ENCODE results near the gene CHRNA9. TPM values are rescaled to one million over a fixed set of nuclear protein-coding genes. Genes with fewer than 3 reads are reported as not detected.
A peak's percentile ranks its signal among the peaks of the same experiment; 100 is the strongest.

CHRNA9 gene
- total RNA-seq, 1 experiment from 2014 or later: 1.2 TPM

DNA sequence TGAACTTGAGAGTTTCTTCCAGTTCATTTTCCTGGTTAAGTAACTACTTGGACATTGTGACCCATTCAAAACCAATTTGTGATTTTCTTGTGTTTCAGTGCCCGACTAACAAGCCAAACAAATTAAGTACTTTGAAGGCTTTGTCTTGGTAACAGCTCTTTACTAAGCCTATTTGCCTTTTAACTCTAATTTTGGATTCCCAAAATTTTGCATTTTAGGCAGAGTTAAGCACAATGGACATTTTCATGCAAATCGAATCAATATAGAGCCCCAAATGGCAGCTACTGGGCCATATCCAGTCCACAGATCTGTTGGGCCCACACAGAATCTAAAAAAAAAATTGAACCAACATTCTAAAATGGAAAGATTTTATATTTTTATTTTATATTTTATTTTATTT lies 31.4 kb upstream of the CHRNA9 start (continued):
- no peak for TF ChIP-seq FOXJ3 (CRISPR knock-in tag; IDR thresholded peaks at IDR 0.05; ENCODE audit: borderline replicate concordance)
- no peak for TF ChIP-seq NFATC4 (CRISPR knock-in tag; IDR thresholded peaks at IDR 0.05)
- TF ChIP-seq ZNF317 (CRISPR knock-in tag; IDR thresholded peaks at IDR 0.05; ENCODE audit: borderline replicate concordance, low read depth): no peak
- no peak for TF ChIP-seq ZNF138 (CRISPR knock-in tag; conservative IDR thresholded peaks at IDR 0.05)
- TF ChIP-seq, protein P1, sequence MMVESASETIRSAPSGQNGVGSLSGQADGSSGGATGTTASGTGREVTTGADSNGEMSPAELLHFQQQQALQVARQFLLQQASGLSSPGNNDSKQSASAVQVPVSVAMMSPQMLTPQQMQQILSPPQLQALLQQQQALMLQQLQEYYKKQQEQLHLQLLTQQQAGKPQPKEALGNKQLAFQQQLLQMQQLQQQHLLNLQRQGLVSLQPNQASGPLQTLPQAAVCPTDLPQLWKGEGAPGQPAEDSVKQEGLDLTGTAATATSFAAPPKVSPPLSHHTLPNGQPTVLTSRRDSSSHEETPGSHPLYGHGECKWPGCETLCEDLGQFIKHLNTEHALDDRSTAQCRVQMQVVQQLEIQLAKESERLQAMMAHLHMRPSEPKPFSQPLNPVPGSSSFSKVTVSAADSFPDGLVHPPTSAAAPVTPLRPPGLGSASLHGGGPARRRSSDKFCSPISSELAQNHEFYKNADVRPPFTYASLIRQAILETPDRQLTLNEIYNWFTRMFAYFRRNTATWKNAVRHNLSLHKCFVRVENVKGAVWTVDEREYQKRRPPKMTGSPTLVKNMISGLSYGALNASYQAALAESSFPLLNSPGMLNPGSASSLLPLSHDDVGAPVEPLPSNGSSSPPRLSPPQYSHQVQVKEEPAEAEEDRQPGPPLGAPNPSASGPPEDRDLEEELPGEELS (CRISPR knock-in tag; IDR thresholded peaks at IDR 0.05): no peak
- no peak for TF ChIP-seq SOX15 (CRISPR knock-in tag; IDR thresholded peaks at IDR 0.05)
- TF ChIP-seq ETV6 (CRISPR knock-in tag; IDR thresholded peaks at IDR 0.05): no peak
- no peak for TF ChIP-seq FOXK1 (CRISPR knock-in tag; IDR thresholded peaks at IDR 0.05)

DNA sequence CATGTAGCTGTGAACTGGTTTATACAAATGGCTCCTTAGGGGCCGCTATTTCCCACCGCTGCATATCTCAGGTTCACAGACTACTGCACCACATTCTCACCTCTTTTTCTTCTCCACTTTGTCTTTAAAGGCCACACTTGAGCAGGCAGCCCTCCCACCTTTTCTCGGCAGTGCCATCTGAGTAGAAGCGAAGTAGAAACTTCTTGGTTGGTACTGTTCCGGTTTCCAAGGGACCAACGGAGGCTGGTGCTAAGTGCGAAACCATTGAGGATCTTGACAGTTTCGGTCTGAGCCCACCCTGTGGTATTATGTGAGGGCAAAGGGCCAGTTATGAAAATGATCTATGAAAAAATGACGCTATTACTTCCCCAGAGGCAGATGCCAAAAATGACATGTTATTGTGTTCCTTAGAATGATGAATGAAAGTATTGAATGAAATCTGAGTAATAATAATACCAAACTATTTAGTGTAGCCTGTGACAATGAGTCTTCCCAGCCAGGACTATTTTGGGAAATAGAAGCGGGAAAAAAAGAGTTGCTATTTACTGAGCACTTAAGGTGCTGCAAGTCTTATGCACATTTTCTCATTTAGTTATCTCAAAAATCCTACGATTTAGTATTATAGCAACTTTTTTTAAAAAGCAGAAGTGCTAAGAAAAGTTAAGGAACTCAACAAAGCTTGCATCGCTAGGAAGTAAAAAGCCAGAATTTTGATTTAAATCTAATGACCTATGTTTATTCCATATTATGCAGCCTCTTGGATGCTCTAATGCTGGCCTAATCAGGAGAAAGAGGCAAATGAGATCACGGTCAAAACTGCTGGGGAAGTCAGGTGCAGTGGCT lies 29.6 kb upstream of the CHRNA9 start:
- Mint-ChIP-seq H3K27me3 (ENCODE audit: low read depth) (peaks cover 6% of the 10 kb centered on the region; the same call in 1 of the 2 replicates), H3K9me3 (peaks cover 17% of the 10 kb centered on the region), H3K36me3 (peaks cover 11% of the 10 kb centered on the region), H3K27ac (peak overlapping the region; percentile 50; the same call in 1 of the 2 replicates), H3K4me1 (peaks cover 46% of the 10 kb centered on the region), H3K4me3 (no peak overlapping the region)
- no peak for DNase-seq (ENCODE audit: low spot score)
- ChIA-PET POLR2A (no interaction called here), CTCF (interaction anchor here (0.6 to 5.1 kb wide), 3 partner anchors 11 to 20 kb away, joined by 3 to 32 read pairs (median 4); no protein-coding TSS in a partner anchor)
- no peak for ATAC-seq
- TF ChIP-seq FOXK1 (CRISPR knock-in tag; IDR thresholded peaks at IDR 0.05): no peak
- TF ChIP-seq, protein P2, sequence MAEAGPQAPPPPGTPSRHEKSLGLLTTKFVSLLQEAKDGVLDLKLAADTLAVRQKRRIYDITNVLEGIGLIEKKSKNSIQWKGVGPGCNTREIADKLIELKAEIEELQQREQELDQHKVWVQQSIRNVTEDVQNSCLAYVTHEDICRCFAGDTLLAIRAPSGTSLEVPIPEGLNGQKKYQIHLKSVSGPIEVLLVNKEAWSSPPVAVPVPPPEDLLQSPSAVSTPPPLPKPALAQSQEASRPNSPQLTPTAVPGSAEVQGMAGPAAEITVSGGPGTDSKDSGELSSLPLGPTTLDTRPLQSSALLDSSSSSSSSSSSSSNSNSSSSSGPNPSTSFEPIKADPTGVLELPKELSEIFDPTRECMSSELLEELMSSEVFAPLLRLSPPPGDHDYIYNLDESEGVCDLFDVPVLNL (CRISPR knock-in tag; IDR thresholded peaks at IDR 0.05; ENCODE audit: borderline replicate concordance, low read depth): no peak
- TF ChIP-seq, protein P3, sequence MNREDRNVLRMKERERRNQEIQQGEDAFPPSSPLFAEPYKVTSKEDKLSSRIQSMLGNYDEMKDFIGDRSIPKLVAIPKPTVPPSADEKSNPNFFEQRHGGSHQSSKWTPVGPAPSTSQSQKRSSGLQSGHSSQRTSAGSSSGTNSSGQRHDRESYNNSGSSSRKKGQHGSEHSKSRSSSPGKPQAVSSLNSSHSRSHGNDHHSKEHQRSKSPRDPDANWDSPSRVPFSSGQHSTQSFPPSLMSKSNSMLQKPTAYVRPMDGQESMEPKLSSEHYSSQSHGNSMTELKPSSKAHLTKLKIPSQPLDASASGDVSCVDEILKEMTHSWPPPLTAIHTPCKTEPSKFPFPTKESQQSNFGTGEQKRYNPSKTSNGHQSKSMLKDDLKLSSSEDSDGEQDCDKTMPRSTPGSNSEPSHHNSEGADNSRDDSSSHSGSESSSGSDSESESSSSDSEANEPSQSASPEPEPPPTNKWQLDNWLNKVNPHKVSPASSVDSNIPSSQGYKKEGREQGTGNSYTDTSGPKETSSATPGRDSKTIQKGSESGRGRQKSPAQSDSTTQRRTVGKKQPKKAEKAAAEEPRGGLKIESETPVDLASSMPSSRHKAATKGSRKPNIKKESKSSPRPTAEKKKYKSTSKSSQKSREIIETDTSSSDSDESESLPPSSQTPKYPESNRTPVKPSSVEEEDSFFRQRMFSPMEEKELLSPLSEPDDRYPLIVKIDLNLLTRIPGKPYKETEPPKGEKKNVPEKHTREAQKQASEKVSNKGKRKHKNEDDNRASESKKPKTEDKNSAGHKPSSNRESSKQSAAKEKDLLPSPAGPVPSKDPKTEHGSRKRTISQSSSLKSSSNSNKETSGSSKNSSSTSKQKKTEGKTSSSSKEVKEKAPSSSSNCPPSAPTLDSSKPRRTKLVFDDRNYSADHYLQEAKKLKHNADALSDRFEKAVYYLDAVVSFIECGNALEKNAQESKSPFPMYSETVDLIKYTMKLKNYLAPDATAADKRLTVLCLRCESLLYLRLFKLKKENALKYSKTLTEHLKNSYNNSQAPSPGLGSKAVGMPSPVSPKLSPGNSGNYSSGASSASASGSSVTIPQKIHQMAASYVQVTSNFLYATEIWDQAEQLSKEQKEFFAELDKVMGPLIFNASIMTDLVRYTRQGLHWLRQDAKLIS (CRISPR knock-in tag; IDR thresholded peaks at IDR 0.05; ENCODE audit: borderline replicate concordance): no peak
- no peak for TF ChIP-seq ZNF219 (CRISPR knock-in tag; IDR thresholded peaks at IDR 0.05; ENCODE audit: borderline replicate concordance)
- TF ChIP-seq NFYB (CRISPR knock-in tag; conservative IDR thresholded peaks at IDR 0.05; ENCODE audit: low read depth): no peak
- TF ChIP-seq, protein P4, sequence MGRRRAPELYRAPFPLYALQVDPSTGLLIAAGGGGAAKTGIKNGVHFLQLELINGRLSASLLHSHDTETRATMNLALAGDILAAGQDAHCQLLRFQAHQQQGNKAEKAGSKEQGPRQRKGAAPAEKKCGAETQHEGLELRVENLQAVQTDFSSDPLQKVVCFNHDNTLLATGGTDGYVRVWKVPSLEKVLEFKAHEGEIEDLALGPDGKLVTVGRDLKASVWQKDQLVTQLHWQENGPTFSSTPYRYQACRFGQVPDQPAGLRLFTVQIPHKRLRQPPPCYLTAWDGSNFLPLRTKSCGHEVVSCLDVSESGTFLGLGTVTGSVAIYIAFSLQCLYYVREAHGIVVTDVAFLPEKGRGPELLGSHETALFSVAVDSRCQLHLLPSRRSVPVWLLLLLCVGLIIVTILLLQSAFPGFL (CRISPR knock-in tag; IDR thresholded peaks at IDR 0.05; ENCODE audit: borderline replicate concordance): no peak
- TF ChIP-seq, protein P5, sequence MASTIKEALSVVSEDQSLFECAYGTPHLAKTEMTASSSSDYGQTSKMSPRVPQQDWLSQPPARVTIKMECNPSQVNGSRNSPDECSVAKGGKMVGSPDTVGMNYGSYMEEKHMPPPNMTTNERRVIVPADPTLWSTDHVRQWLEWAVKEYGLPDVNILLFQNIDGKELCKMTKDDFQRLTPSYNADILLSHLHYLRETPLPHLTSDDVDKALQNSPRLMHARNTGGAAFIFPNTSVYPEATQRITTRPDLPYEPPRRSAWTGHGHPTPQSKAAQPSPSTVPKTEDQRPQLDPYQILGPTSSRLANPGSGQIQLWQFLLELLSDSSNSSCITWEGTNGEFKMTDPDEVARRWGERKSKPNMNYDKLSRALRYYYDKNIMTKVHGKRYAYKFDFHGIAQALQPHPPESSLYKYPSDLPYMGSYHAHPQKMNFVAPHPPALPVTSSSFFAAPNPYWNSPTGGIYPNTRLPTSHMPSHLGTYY (CRISPR knock-in tag; IDR thresholded peaks at IDR 0.05): no peak
- TF ChIP-seq ZNF671 (CRISPR knock-in tag; IDR thresholded peaks at IDR 0.05): no peak
- TF ChIP-seq TCF7 (CRISPR knock-in tag; IDR thresholded peaks at IDR 0.05; ENCODE audit: low read depth): no peak
- no peak for TF ChIP-seq NR3C1 (CRISPR knock-in tag; conservative IDR thresholded peaks at IDR 0.05; ENCODE audit: low read depth)
- TF ChIP-seq, protein P6, sequence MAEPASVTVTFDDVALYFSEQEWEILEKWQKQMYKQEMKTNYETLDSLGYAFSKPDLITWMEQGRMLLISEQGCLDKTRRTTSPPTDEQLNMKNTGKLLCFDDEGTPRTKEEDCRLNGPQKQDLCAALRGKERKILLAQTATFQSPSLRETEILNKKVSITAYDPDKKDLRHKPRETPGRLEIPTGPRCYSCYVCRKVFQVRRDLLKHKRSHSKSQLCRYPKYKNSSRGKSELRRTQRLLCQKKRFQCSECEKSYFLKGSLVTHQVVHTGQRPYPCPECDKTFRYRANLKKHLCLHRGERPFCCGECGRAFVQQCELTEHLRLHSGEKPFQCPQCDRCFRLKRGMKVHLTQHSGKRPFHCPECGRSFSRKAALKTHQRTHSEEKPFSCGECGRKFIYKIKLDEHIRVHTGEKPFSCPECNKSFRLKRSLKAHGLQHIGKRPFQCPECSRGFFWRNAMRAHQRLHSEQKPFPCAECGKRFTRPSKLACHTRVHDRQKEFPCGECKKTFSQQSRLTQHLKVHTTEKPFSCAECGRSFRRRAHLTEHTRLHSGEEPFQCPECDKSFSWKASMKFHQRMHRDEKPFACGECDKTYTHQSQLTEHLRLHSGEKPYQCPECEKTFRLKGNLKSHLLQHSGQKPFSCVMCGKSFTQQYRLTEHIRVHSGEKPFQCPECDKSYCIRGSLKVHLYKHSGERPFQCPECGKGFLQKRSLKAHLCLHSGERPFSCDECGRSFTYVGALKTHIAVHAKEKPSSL (CRISPR knock-in tag; conservative IDR thresholded peaks at IDR 0.05): no peak

All from WTC11 (cell line).